MCF 10A (cell line): ENCODE measurements around the gene SMIM1. TPM values are rescaled to one million over a fixed set of nuclear protein-coding genes. Genes with fewer than 3 reads are reported as not detected.

Source experiments
- BruUV-seq: library from RNA; stranded (reverse); fragments of 400-500 nt; replicated peaks from 2 replicates; lab custom pipeline; 2021; lab: Mats Ljungman, UMichigan
- CTCF ChIA-PET: fragments of 300-600 bp; sonication (Branson Sonifier 250); formaldehyde crosslinking; extraction: SDS; loops from one replicate; lab custom pipeline; 2021; ENCODE audit warnings: antibody characterized with exemption, inconsistent platforms; lab: Yijun Ruan, JAX
- POLR2A ChIA-PET: fragments of 300-600, 350-650 bp; sonication (Branson Sonifier 250); formaldehyde crosslinking; extraction: SDS; loops from one replicate; lab custom pipeline; 2020; ENCODE audit warnings: antibody characterized with exemption, inconsistent platforms; lab: Yijun Ruan, JAX
- DNase-seq: peaks from one replicate; pipeline ENCODE4 v3.0.0-alpha.2; 2018; ENCODE audit not compliant: unreplicated experiment
- H3K27ac Mint-ChIP-seq: one replicate; pipeline ENCODE4 v1.8.0; 2022; ENCODE audit warnings: mild to moderate bottlenecking, low read depth, mixed read lengths; ENCODE audit not compliant: unreplicated experiment
- H3K27me3 Mint-ChIP-seq: one replicate; pipeline ENCODE4 v1.8.0; 2022; ENCODE audit warnings: mixed read lengths; ENCODE audit not compliant: insufficient read depth, unreplicated experiment
- H3K36me3 Mint-ChIP-seq: one replicate; pipeline ENCODE4 v1.8.0; 2022; ENCODE audit warnings: mild to moderate bottlenecking, moderate library complexity, mixed read lengths; ENCODE audit not compliant: insufficient read depth, unreplicated experiment
- H3K4me1 Mint-ChIP-seq: one replicate; pipeline ENCODE4 v1.8.0; 2022; ENCODE audit warnings: mixed read lengths; ENCODE audit not compliant: insufficient read depth, unreplicated experiment
- H3K4me3 Mint-ChIP-seq: one replicate; pipeline ENCODE4 v1.8.0; 2022; ENCODE audit warnings: mild to moderate bottlenecking, moderate library complexity, mixed read lengths; ENCODE audit not compliant: unreplicated experiment
- H3K9me3 Mint-ChIP-seq: one replicate; pipeline ENCODE4 v1.8.0; 2022; ENCODE audit warnings: mixed read lengths; ENCODE audit not compliant: unreplicated experiment
- CTCF ChIP-seq: fragments of 200-600 bp; IDR thresholded peaks from one replicate; pipeline ENCODE4 v1.8.0; 2022; ENCODE audit warnings: antibody characterized with exemption, mild to moderate bottlenecking; ENCODE audit not compliant: unreplicated experiment
- intact Hi-C: fragments of 100-400 bp; cut with micrococcal nuclease; formaldehyde crosslinking; loops from 2 replicates; pipeline ENCODE4 v1.14.1; 2022
- total RNA-seq: library from RNA; stranded (reverse); gene quantifications from 2 replicates; pipeline ENCODE4 v1.2.3, GENCODE V29; 2022

Gene SMIM1
- total RNA-seq, 1 experiment from 2014 or later: not detected

GRCh38 chr1:3756394-3756793 is 16.2 kb upstream of the SMIM1 start:
- intact Hi-C loops: no loop called here
- CTCF ChIA-PET: no interaction called here
- TF ChIP-seq CTCF: no peak
- no peak overlapping the region for H3K27ac Mint-ChIP-seq
- peaks cover 7% of the 10 kb centered on the region for H3K9me3 Mint-ChIP-seq
- H3K4me3 Mint-ChIP-seq: no peak overlapping the region
- no peak for DNase-seq
- POLR2A ChIA-PET: interaction anchor here (0.6 kb wide), 1 partner anchor 1070 kb away, joined by 3 read pairs; no protein-coding TSS in a partner anchor
- no peaks in the 10 kb centered on the region for H3K4me1 Mint-ChIP-seq
- BruUV-seq: no TSS peak
- H3K27me3 Mint-ChIP-seq: peaks cover 50% of the 10 kb centered on the region
- no peaks in the 10 kb centered on the region for H3K36me3 Mint-ChIP-seq

DNA sequence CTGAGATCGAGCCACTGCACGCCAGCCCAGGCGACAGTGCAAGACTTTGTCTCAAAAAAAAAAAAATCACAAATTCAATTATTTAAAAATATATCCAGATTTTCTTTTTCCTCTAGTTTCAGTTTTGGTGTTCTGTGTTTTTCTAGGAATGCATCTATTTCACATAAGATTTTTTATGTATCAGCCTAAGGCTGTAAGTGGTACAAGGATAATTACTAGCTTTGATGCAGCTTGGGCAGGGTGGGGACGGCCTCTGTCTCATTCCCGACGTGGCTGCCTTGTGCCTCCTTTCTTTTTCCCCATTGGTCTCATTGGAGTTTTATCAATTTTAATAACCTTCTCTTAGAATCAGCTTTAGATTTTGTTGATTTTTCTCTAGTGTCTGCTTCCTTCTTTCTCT is 13.4 kb upstream of the SMIM1 start:
- peaks cover 54% of the 10 kb centered on the region for H3K27me3 Mint-ChIP-seq
- no TSS peak for BruUV-seq
- no peak overlapping the region for H3K27ac Mint-ChIP-seq
- H3K36me3 Mint-ChIP-seq: no peaks in the 10 kb centered on the region
- no peaks in the 10 kb centered on the region for H3K4me1 Mint-ChIP-seq
- DNase-seq: no peak
- ChIA-PET CTCF (interaction anchor here (0.9 to 1.0 kb wide), 3 partner anchors 9 to 140 kb away, joined by 3 to 6 read pairs (median 4); no protein-coding TSS in a partner anchor), POLR2A (interaction anchor here (1.3 kb wide), 1 partner anchor 10 kb away, joined by 5 read pairs; no protein-coding TSS in a partner anchor)
- H3K4me3 Mint-ChIP-seq: no peak overlapping the region
- intact Hi-C loops: no loop called here
- no peak for TF ChIP-seq CTCF
- H3K9me3 Mint-ChIP-seq: peaks cover 7% of the 10 kb centered on the region

DNA sequence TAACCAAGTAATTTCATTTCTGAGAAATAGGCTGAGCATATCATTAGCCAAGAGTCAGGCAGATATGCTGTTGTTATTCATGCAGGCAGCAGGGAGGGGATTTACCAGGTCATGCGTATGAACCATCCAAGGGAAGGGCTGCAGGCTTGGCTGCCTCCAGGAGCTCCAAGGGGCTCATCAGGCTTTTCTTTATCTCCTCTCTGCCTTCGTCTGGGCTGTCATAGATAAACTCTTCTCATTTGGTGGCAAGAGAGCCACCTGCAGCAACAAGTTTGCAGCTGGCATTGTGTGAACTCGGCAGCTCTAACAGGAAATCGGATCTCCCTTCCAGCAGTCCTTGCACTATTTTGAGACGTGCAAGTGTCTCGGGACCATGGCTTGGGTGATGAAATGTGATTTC is 12.8 kb upstream of the SMIM1 start:
- peaks cover 60% of the 10 kb centered on the region for H3K27me3 Mint-ChIP-seq
- BruUV-seq: no TSS peak
- H3K9me3 Mint-ChIP-seq: peaks cover 7% of the 10 kb centered on the region
- TF ChIP-seq CTCF: no peak
- no peaks in the 10 kb centered on the region for H3K36me3 Mint-ChIP-seq
- CTCF ChIA-PET: interaction anchor here (0.9 to 1.0 kb wide), 2 partner anchors 35 to 141 kb away, joined by 3 to 4 read pairs; no protein-coding TSS in a partner anchor
- intact Hi-C loops: no loop called here
- no peaks in the 10 kb centered on the region for H3K4me1 Mint-ChIP-seq
- no peak overlapping the region for H3K4me3 Mint-ChIP-seq
- no peak overlapping the region for H3K27ac Mint-ChIP-seq
- POLR2A ChIA-PET: interaction anchor here (1.3 kb wide), 1 partner anchor 11 kb away, joined by 5 read pairs; no protein-coding TSS in a partner anchor
- no peak for DNase-seq

GRCh38 chr1:3761296-3762010 is 11.1 kb upstream of the SMIM1 start:
- Mint-ChIP-seq H3K36me3 (no peaks in the 10 kb centered on the region), H3K27me3 (peaks cover 69% of the 10 kb centered on the region), H3K9me3 (peaks cover 7% of the 10 kb centered on the region), H3K4me3 (no peak overlapping the region), H3K27ac (no peak overlapping the region), H3K4me1 (no peaks in the 10 kb centered on the region)
- DNase-seq: no peak
- no TSS peak for BruUV-seq
- ChIA-PET POLR2A (no interaction called here), CTCF (interaction anchor here (1.2 kb wide), 1 partner anchor 37 kb away, joined by 4 read pairs; no protein-coding TSS in a partner anchor)
- intact Hi-C loops: no loop called here
- TF ChIP-seq CTCF: no peak
